Panc1 (cell line): ENCODE results near the gene MARCHF7. TPM values are rescaled to one million over a fixed set of nuclear protein-coding genes. Genes with fewer than 3 reads are reported as not detected.
"Not testable (repeated sequence)": the region's sequence is repeated elsewhere in the genome, so short reads cannot be mapped to it uniquely, and the experiment has no call there.

ENCODE experiments used
- ATAC-seq: fragments of 200-7000 bp; cut with Tn5 transposase; 2 replicates; pipeline ENCODE4 v1.9.1; 2020; ENCODE audit warnings: mild to moderate bottlenecking, moderate library complexity
- Bru-seq: library from RNA; stranded (reverse); fragments of 400-500 nt; gene quantifications from one replicate; lab custom pipeline; 2021; lab: Mats Ljungman, UMichigan
- BruChase-seq, 2 experiments: library from RNA; stranded (reverse); fragments of 400-500 nt; gene quantifications; one replicate each; lab custom pipeline; 2021; lab: Mats Ljungman, UMichigan
- BruUV-seq: library from RNA; stranded (reverse); fragments of 400-500 nt; replicated peaks from 2 replicates; lab custom pipeline; 2021; lab: Mats Ljungman, UMichigan
- CTCF ChIA-PET: fragments of 300-600 bp; sonication (Branson Sonifier 250); formaldehyde crosslinking; loops from one replicate; lab custom pipeline; 2022; ENCODE audit warnings: antibody characterized with exemption; lab: Charles Lee
- POLR2A ChIA-PET: fragments of 300-600 bp; sonication (Branson Sonifier 250); formaldehyde crosslinking; loops from one replicate; lab custom pipeline; 2022; ENCODE audit warnings: antibody characterized with exemption; lab: Charles Lee
- DNase-seq: peaks from one replicate; pipeline ENCODE4 v3.0.0-alpha.2; 2010; ENCODE audit warnings: low read depth, low spot score
- H3K27ac ChIP-seq: 2 replicates; pipeline ENCODE4 v1.5.1; 2011; ENCODE audit warnings: mild to moderate bottlenecking, low read length, inconsistent platforms
- H3K27me3 ChIP-seq: fragments of 200-500 bp; sonication (Bioruptor generic); 2 replicates; pipeline ENCODE4 v1.6.0; 2014; ENCODE audit warnings: low read length, inconsistent platforms; ENCODE audit not compliant: control insufficient read depth, insufficient read depth
- H3K36me3 ChIP-seq: fragments of 200-500 bp; sonication (Bioruptor generic); 2 replicates; pipeline ENCODE4 v1.5.1; 2014; ENCODE audit warnings: inconsistent platforms, mild to moderate bottlenecking, low read length, moderate library complexity; ENCODE audit not compliant: control insufficient read depth, insufficient read depth
- H3K4me1 ChIP-seq: 2 replicates; pipeline ENCODE4 v1.5.1; 2011; ENCODE audit warnings: inconsistent platforms, mild to moderate bottlenecking, low read length, moderate library complexity; ENCODE audit not compliant: control insufficient read depth, insufficient read depth
- H3K4me3 ChIP-seq, 2 experiments: 2 replicates each; pipeline ENCODE4 v1.5.1; 2011 to 2012; ENCODE audit warnings: low read depth in 2 of 2, low read length in 2 of 2, mild to moderate bottlenecking in 2 of 2, inconsistent platforms in 1 of 2, moderate library complexity in 1 of 2
- H3K9me3 ChIP-seq: fragments of 200-500 bp; sonication (Bioruptor generic); 2 replicates; pipeline ENCODE4 v1.5.1; 2014; ENCODE audit warnings: low read depth, mild to moderate bottlenecking, inconsistent platforms, low read length, moderate library complexity; ENCODE audit not compliant: control insufficient read depth, insufficient read depth
- CTCF ChIP-seq: fragments of 450-650 bp; IDR thresholded peaks from 2 replicates; pipeline ENCODE4 v1.5.1; 2017; ENCODE audit warnings: mild to moderate bottlenecking
- POLR2AphosphoS5 ChIP-seq: IDR thresholded peaks from 2 replicates; pipeline ENCODE4 v1.6.1; 2012; ENCODE audit warnings: mild to moderate bottlenecking, low read depth, low read length, moderate library complexity
- SIN3A ChIP-seq: IDR thresholded peaks from 2 replicates; pipeline ENCODE4 v1.6.1; 2012; ENCODE audit warnings: low read depth, mild to moderate bottlenecking, low read length, moderate library complexity, borderline replicate concordance; ENCODE audit not compliant: insufficient read depth
- TCF7L2 ChIP-seq: IDR thresholded peaks from 2 replicates; pipeline ENCODE4 v1.6.1; 2011; ENCODE audit warnings: mild to moderate bottlenecking, low read depth, low read length, inconsistent platforms
- in situ Hi-C: cut with HindIII; loops from 2 replicates; pipeline ENCODE4 v1.10.0; 2016; ENCODE audit warnings: low sequenced_read_pairs, low pct_unique_long_range_greater_than_20kb
- intact Hi-C: fragments of 100-400 bp; cut with micrococcal nuclease; formaldehyde crosslinking; loops from one replicate; pipeline ENCODE4 v1.10.0; 2022; ENCODE audit not compliant: unreplicated experiment
- long read RNA-seq: library from polyadenylated mRNA; unstranded; transcript quantifications from one replicate; pipeline ENCODE4 v2.0.0, GENCODE V29; 2021; ENCODE audit not compliant: unreplicated experiment
- polyA plus RNA-seq: library from polyadenylated mRNA; unstranded; fragments of >200 nt; gene quantifications from one replicate; pipeline ENCODE4 v1.2.1, GENCODE V29; 2012; ENCODE audit warnings: missing spikeins; ENCODE audit not compliant: insufficient read length
- total RNA-seq: library from RNA; stranded (reverse); gene quantifications from one replicate; pipeline ENCODE4 v1.2.1, GENCODE V29; 2021; ENCODE audit not compliant: unreplicated experiment
- TF ChIP-seq, protein P1 (sequence below), 2 experiments: IDR thresholded peaks; 2 replicates each; pipeline ENCODE4 v1.6.1; 2011 to 2012; ENCODE audit warnings: low read depth in 2 of 2, control low read depth in 1 of 2, low read length in 1 of 2, mild to moderate bottlenecking in 1 of 2, moderate library complexity in 1 of 2; ENCODE audit not compliant: insufficient read depth in 1 of 2

Gene MARCHF7
- total RNA-seq (85.7 TPM), Bru-seq, nascent RNA (percentile 98 among the genes with signal in this experiment), BruChase-seq, experiment 1, labeled RNA remaining after a 2-hour chase (percentile 98 among the genes with signal in this experiment), BruChase-seq, experiment 2, labeled RNA remaining after a 6-hour chase (percentile 90 among the genes with signal in this experiment)
- 43.0 TPM for polyA plus RNA-seq
- long read RNA-seq, full-length matches to known transcripts = 74 of 301 reads
- long read RNA-seq, partial matches to known transcripts = 12 of 301 reads
- long read RNA-seq, other reads (novel, unspliced or antisense) = 215 of 301 reads

DNA sequence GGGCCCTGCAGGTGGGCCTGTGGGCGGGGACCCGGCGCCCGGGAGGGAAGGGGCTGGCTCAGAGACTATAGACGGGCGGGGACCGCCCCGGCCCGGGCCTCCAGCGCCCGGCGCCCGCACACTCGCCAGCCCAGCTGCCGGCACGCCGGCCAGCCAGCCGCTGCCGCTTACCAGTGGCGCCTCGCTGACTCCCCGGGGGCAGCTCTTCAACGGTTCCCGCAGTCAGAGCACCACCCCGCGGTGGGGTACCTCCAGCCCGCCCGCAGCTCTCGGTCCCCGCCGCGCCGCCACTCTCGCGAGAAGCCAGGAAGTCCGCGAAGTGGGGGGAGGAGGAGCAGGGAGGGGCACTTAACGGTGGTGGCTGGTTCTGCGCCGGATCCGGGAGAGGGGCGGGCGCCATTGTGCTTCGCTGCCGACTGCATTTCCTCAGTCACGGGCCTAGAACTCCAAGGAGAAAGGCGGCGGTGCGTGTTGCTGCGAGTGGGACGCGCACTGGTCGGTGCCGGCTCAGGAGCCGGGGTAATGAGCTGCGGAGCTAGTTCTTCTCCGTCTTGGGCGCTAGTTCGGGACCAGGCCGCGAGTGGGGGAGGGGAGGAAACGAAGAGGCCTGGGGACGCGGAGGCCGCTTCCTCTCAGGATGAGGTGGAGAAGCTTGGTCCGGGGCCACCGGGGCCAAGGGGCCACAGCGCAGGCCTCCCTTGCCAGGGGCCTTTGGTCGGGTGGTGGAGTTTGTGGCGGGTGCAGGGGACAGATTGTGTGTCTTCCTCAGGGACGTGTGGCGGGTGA, at the start of gene MARCHF7:
Gene MARCHF7 (plus strand): TSS at position 364 of the 786 bp plus-strand sequence. CDS start 16,517 bp downstream, outside the sequence.
- no TSS peak for BruUV-seq
- peak within 1 kb of the TSS; percentile 72 to 91 for H3K4me3 ChIP-seq
- intact Hi-C loops (loop anchor here (5.0 kb wide), 1 partner anchor 95 kb away; the partner anchor contains the start of gene BAZ2B), in situ Hi-C loops (loop anchor here (25.0 kb wide), 1 partner anchor 100 kb away; the partner anchor contains the start of gene BAZ2B)
- ChIA-PET POLR2A (interaction anchor here (0.6 to 1.3 kb wide), 6 partner anchors 11 to 332 kb away, joined by 3 to 8 read pairs (median 4); no protein-coding TSS in a partner anchor), CTCF (no interaction called here)
- peaks cover 28% of the 10 kb centered on the region for H3K36me3 ChIP-seq
- TF ChIP-seq SIN3A (peak; percentile 61; the same call in 1 of the 2 replicates), CTCF (peak; percentile 83), TCF7L2 (no peak), POLR2AphosphoS5 (peak; percentile 91)
- TF ChIP-seq, protein P1, sequence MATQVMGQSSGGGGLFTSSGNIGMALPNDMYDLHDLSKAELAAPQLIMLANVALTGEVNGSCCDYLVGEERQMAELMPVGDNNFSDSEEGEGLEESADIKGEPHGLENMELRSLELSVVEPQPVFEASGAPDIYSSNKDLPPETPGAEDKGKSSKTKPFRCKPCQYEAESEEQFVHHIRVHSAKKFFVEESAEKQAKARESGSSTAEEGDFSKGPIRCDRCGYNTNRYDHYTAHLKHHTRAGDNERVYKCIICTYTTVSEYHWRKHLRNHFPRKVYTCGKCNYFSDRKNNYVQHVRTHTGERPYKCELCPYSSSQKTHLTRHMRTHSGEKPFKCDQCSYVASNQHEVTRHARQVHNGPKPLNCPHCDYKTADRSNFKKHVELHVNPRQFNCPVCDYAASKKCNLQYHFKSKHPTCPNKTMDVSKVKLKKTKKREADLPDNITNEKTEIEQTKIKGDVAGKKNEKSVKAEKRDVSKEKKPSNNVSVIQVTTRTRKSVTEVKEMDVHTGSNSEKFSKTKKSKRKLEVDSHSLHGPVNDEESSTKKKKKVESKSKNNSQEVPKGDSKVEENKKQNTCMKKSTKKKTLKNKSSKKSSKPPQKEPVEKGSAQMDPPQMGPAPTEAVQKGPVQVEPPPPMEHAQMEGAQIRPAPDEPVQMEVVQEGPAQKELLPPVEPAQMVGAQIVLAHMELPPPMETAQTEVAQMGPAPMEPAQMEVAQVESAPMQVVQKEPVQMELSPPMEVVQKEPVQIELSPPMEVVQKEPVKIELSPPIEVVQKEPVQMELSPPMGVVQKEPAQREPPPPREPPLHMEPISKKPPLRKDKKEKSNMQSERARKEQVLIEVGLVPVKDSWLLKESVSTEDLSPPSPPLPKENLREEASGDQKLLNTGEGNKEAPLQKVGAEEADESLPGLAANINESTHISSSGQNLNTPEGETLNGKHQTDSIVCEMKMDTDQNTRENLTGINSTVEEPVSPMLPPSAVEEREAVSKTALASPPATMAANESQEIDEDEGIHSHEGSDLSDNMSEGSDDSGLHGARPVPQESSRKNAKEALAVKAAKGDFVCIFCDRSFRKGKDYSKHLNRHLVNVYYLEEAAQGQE (IDR thresholded peaks at IDR 0.05; ENCODE audit: insufficient read depth in 1 of 2, low read depth in 2 of 2, low read length in 1 of 2) = 0 out of 4 replicates have a peak, but pooled peaks of 1 of the 2 experiments have one; percentile 27
- H3K27me3 ChIP-seq = no peaks in the 10 kb centered on the region
- ATAC-seq = peak; percentile 97
- H3K27ac ChIP-seq = peak within 1 kb of the TSS; percentile 99
- DNase-seq = peak; percentile 77
- H3K4me1 ChIP-seq = peaks cover 19% of the 10 kb centered on the region
- no peaks in the 10 kb centered on the region for H3K9me3 ChIP-seq

GRCh38 chr2:159667423-159667822, 44.9 kb upstream of the MARCHF7 start:
- POLR2A ChIA-PET, H3K27me3 ChIP-seq, DNase-seq, H3K27ac ChIP-seq, H3K4me1 ChIP-seq, BruUV-seq, H3K36me3 ChIP-seq, CTCF ChIA-PET, H3K4me3 ChIP-seq, in situ Hi-C loops, H3K9me3 ChIP-seq, intact Hi-C loops, ATAC-seq: not testable (repeated sequence)
